ENCODE measurements around the gene MYH11.
"Not testable (repeated sequence)": the region's sequence is repeated elsewhere in the genome, so short reads cannot be mapped to it uniquely, and the experiment has no call there.

MYH11 gene

DNA sequence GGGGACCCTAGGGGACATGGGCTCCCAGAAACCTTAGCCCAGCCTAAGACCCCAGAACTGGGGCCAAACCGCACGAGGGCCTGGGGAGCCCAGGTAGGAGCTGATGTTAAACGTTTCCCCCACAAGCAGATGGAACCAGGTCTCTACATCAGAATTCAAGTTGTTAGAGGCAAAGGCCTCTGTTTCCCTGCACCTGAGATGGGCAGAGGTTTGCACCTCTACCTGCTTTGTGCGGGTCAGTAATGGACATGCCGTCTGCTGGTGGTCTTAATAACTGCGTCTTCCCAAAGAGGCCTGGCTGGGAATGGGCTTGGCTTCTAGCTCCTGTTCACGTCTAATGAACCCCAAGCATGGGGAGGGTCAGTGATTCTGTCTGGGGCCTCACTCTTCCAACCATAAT is 127.7 kb downstream of the MYH11 start:
- no peak overlapping the region for H3K4me3 ChIP-seq (ENCODE audit: low read length)
- H3K4me1 ChIP-seq (ENCODE audit: insufficient read depth, low read length), result no peaks in the 10 kb centered on the region
- H3K36me3 ChIP-seq (ENCODE audit: insufficient read depth, low read length), result peaks cover 9% of the 10 kb centered on the region
- H3K9ac ChIP-seq (ENCODE audit: low read depth, low read length), result no peak overlapping the region
- 94% methylated on average over 7 of the region's 7 CpGs for WGBS
- no peaks in the 10 kb centered on the region for H3K27me3 ChIP-seq (ENCODE audit: insufficient read depth, low read length)
- no peaks in the 10 kb centered on the region for H3K9me3 ChIP-seq (ENCODE audit: insufficient read depth, low read depth, low read length)
- H3K27ac ChIP-seq (ENCODE audit: low read depth, low read length), result no peak overlapping the region

DNA sequence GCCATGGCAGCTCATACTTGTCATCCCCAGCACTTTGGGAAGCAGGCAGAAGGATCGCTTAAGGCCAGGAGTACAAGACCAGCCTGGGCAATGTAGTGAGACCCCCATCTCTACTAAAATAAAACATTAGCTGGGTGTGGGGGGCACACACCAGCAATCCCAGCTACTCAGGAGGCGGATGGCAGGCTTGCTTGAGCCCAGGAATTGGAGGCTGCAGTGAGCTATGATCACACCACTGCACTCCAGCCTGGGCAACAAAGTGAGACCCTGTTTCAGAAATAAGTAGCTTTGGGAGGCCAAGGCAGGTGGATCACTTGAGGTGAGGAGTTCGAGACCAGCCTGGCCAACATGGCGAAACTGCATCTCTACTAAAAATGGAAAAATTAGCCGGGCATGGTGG is 129.1 kb downstream of the MYH11 start:
- not testable (repeated sequence) for H3K4me3 ChIP-seq (ENCODE audit: low read length); H3K9ac ChIP-seq (ENCODE audit: low read depth, low read length); H3K27me3 ChIP-seq (ENCODE audit: insufficient read depth, low read length); H3K9me3 ChIP-seq (ENCODE audit: insufficient read depth, low read depth, low read length); H3K36me3 ChIP-seq (ENCODE audit: insufficient read depth, low read length); H3K4me1 ChIP-seq (ENCODE audit: insufficient read depth, low read length); H3K27ac ChIP-seq (ENCODE audit: low read depth, low read length)
- 95% methylated on average over 5 of the region's 5 CpGs for WGBS

DNA sequence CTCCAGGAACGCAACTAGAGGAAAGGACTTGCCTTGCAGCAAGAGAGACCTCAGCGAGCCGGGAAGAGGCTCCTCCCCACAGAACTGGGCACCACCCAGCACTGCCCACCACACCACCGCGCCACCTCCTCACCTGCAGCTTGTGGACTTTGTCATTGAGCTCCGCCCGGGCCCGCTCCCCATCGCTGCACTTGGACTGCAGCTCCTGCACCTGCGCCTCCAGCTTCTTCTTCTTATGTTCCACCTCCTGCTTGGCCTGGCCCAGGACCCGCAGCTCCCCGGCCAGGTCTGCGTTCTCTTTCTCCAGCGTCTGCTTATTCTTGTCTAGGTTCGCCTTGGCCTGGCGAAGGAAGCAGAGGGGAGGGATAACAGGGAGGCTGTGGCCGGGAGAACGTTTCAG is 130.1 kb downstream of the MYH11 start:
- Histone ChIP-seq H3K9ac (ENCODE audit: low read depth, low read length) (no peak overlapping the region), H3K27me3 (ENCODE audit: insufficient read depth, low read length) (no peaks in the 10 kb centered on the region), H3K4me3 (ENCODE audit: low read length) (no peak overlapping the region), H3K9me3 (ENCODE audit: insufficient read depth, low read depth, low read length) (no peaks in the 10 kb centered on the region), H3K36me3 (ENCODE audit: insufficient read depth, low read length) (peaks cover 9% of the 10 kb centered on the region), H3K4me1 (ENCODE audit: insufficient read depth, low read length) (no peaks in the 10 kb centered on the region), H3K27ac (ENCODE audit: low read depth, low read length) (no peak overlapping the region)
- 93% methylated on average over 18 of the region's 18 CpGs for WGBS

DNA sequence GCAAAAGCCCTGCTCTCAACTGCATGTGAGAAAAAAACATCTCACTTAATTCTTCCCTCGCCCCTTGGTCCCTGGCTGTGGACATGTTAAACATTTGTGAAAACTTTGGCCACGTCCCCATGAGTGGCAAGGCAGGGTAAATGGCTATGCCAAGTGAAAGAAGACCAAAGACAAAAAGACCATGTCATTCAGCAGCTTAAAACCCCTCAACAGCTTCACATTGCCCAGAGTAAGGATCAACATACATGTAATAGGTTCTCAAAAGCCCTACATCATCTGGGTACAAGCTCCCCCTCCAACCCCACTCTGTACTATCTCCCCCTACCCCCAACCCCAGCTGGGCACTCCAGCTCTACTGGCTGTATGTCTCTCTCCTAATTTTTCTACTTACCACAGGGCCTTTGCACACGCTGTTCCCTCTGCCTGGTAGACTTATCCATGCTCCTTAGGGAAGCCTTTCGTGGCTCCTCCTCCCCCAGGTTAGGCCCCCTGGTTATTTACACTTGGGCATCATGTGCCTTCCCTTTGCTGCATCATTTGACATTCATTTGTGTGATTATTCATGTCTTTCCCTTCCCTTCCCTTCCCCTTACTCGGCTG is 131.1 kb downstream of the MYH11 start:
- no peaks in the 10 kb centered on the region for H3K27me3 ChIP-seq (ENCODE audit: insufficient read depth, low read length)
- H3K9me3 ChIP-seq (ENCODE audit: insufficient read depth, low read depth, low read length), result no peaks in the 10 kb centered on the region
- H3K9ac ChIP-seq (ENCODE audit: low read depth, low read length), result no peak overlapping the region
- no peaks in the 10 kb centered on the region for H3K4me1 ChIP-seq (ENCODE audit: insufficient read depth, low read length)
- 90% methylated on average over 5 of the region's 5 CpGs for WGBS
- H3K4me3 ChIP-seq (ENCODE audit: low read length), result no peak overlapping the region
- H3K27ac ChIP-seq (ENCODE audit: low read depth, low read length), result no peak overlapping the region
- H3K36me3 ChIP-seq (ENCODE audit: insufficient read depth, low read length), result peaks cover 9% of the 10 kb centered on the region

DNA sequence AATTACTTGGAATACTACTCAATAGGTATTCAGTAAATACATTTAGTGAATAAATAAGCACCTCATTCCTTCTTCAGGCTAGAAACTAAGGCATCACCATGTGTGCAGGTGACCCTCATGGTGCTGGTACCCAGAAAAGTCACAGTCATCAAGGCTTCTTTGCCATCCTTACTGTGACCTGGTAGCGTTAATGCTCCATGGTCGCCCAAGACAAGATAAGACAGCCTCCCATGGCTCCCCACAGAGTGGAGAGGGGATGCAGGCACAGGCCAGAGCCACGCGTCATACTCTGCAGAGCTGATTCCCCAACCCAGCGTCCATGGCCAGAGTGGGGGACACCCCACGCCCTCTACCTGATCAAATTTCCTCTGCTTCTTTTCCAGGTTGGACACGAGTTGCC is 133.0 kb downstream of the MYH11 start:
- Histone ChIP-seq H3K27ac (ENCODE audit: low read depth, low read length) (no peak overlapping the region), H3K9me3 (ENCODE audit: insufficient read depth, low read depth, low read length) (no peaks in the 10 kb centered on the region), H3K36me3 (ENCODE audit: insufficient read depth, low read length) (peaks cover 9% of the 10 kb centered on the region), H3K9ac (ENCODE audit: low read depth, low read length) (no peak overlapping the region), H3K4me3 (ENCODE audit: low read length) (no peak overlapping the region), H3K4me1 (ENCODE audit: insufficient read depth, low read length) (no peaks in the 10 kb centered on the region), H3K27me3 (ENCODE audit: insufficient read depth, low read length) (no peaks in the 10 kb centered on the region)
- WGBS, result 90% methylated on average over 7 of the region's 7 CpGs

DNA sequence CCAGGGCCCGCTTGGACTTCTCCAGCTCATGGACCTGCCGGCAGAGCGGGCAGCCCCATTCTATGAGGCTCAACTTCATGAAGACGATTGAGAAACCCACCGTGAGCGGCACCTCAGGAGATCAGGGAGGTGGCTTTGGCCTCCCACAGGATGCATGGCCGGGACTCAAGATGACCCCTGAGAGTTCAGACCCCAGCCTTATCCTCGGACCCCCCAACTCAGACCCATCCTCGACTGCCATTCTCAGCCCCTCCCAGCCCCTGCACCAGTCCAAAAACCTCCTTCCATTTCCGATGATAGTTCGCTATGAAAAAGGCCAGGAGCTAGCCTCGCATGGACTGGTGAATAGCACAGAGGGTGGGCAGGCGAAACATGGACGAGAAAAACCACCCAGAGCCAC is 135.8 kb downstream of the MYH11 start:
- Histone ChIP-seq H3K27me3 (ENCODE audit: insufficient read depth, low read length) (no peaks in the 10 kb centered on the region), H3K27ac (ENCODE audit: low read depth, low read length) (no peak overlapping the region), H3K9ac (ENCODE audit: low read depth, low read length) (no peak overlapping the region), H3K9me3 (ENCODE audit: insufficient read depth, low read depth, low read length) (no peaks in the 10 kb centered on the region), H3K4me1 (ENCODE audit: insufficient read depth, low read length) (no peaks in the 10 kb centered on the region), H3K36me3 (ENCODE audit: insufficient read depth, low read length) (peaks cover 9% of the 10 kb centered on the region), H3K4me3 (ENCODE audit: low read length) (no peak overlapping the region)
- WGBS, result 95% methylated on average over 14 of the region's 14 CpGs

DNA sequence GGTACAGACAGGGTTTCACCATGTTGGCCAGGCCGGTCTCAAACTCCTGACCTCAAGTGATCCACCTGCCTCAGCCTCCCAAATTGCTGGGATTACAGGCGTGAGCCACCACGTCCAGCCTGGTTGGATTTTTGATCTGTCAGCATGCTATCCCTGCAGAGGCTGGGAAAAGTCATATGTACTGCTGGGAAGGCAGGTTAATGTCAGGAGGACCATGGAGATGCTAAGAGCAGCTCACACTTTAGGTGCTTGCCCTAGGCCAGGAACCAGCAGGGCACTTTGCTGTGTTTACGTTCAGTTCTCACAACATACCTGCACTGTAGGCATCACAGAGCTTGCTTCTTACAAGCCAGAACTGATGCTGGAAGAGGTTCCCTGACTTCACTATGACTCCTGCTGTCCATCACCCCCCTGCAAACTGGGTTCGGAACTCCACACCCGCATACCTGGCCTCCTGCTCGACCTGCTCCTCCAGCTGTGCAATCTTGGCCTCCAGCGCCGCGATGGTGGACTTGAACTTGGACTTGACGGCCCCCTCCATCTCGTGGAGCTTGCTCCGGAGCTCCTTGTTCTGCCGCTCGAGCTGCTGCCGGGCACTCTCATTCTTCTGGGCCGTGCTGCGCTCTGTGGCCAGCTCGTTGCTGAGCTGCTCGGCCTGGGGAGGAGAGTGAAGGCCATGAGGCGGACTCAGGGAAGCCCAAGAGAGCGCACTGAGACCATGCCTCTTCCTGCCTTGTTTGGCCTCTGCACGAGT is 140.0 kb downstream of the MYH11 start:
- H3K27me3 ChIP-seq (ENCODE audit: insufficient read depth, low read length), result no peaks in the 10 kb centered on the region
- H3K9me3 ChIP-seq (ENCODE audit: insufficient read depth, low read depth, low read length), result no peaks in the 10 kb centered on the region
- 95% methylated on average over 23 of the region's 23 CpGs for WGBS
- H3K36me3 ChIP-seq (ENCODE audit: insufficient read depth, low read length), result no peaks in the 10 kb centered on the region
- H3K4me3 ChIP-seq (ENCODE audit: low read length), result no peak overlapping the region
- H3K4me1 ChIP-seq (ENCODE audit: insufficient read depth, low read length), result no peaks in the 10 kb centered on the region
- H3K27ac ChIP-seq (ENCODE audit: low read depth, low read length), result no peak overlapping the region
- H3K9ac ChIP-seq (ENCODE audit: low read depth, low read length), result no peak overlapping the region

GRCh38 chr16:15715221-15715620 is 141.6 kb downstream of the MYH11 start:
- H3K9ac ChIP-seq (ENCODE audit: low read depth, low read length), result no peak overlapping the region
- H3K27me3 ChIP-seq (ENCODE audit: insufficient read depth, low read length), result no peaks in the 10 kb centered on the region
- 92% methylated on average over 5 of the region's 5 CpGs for WGBS
- no peaks in the 10 kb centered on the region for H3K9me3 ChIP-seq (ENCODE audit: insufficient read depth, low read depth, low read length)
- no peaks in the 10 kb centered on the region for H3K36me3 ChIP-seq (ENCODE audit: insufficient read depth, low read length)
- no peak overlapping the region for H3K27ac ChIP-seq (ENCODE audit: low read depth, low read length)
- H3K4me3 ChIP-seq (ENCODE audit: low read length), result no peak overlapping the region
- no peaks in the 10 kb centered on the region for H3K4me1 ChIP-seq (ENCODE audit: insufficient read depth, low read length)

- Histone ChIP-seq H3K4me1 (ENCODE audit: insufficient read depth, low read length) (no peaks in the 10 kb centered on the region), H3K27ac (ENCODE audit: low read depth, low read length) (no peak overlapping the region), H3K4me3 (ENCODE audit: low read length) (no peak overlapping the region), H3K36me3 (ENCODE audit: insufficient read depth, low read length) (no peaks in the 10 kb centered on the region), H3K27me3 (ENCODE audit: insufficient read depth, low read length) (no peaks in the 10 kb centered on the region), H3K9ac (ENCODE audit: low read depth, low read length) (no peak overlapping the region), H3K9me3 (ENCODE audit: insufficient read depth, low read depth, low read length) (no peaks in the 10 kb centered on the region)
- WGBS, result 91% methylated on average over 29 of the region's 29 CpGs
These were observed 142.2 kb downstream of the MYH11 start for GRCh38 chr16:15714393-15715172.

DNA sequence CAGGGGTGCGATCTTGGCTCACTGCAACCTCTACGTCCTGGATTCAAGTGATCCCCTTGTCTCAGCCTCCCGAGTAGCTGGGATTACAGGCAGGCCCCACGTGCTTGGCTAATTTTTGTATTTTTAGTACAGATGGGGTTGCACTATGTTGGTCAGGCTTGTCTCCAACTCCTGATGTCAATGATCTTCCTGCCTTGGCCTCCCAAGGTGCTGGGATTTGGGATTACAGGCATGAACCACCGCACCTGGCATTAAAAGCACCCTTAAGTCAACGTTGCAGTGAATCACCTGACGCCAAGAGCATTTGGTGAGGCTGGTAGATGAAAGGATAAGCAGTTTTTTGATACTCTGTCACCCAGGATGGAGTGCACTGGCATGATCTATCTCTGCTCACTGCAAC is 147.8 kb downstream of the MYH11 start:
- Histone ChIP-seq H3K27ac (ENCODE audit: low read depth, low read length) (no peak overlapping the region), H3K9ac (ENCODE audit: low read depth, low read length) (no peak overlapping the region), H3K4me3 (ENCODE audit: low read length) (no peak overlapping the region), H3K9me3 (ENCODE audit: insufficient read depth, low read depth, low read length) (no peaks in the 10 kb centered on the region), H3K27me3 (ENCODE audit: insufficient read depth, low read length) (no peaks in the 10 kb centered on the region), H3K36me3 (ENCODE audit: insufficient read depth, low read length) (0 out of 2 replicates have a peak, but pooled peaks cover 3% of the 10 kb centered on the region), H3K4me1 (ENCODE audit: insufficient read depth, low read length) (no peaks in the 10 kb centered on the region)
- 93% methylated on average over 7 of the region's 7 CpGs for WGBS

GRCh38 chr16:15708096-15708495 is 148.7 kb downstream of the MYH11 start:
- H3K27ac ChIP-seq (ENCODE audit: low read depth, low read length), result no peak overlapping the region
- 96% methylated on average over 12 of the region's 12 CpGs for WGBS
- H3K4me1 ChIP-seq (ENCODE audit: insufficient read depth, low read length), result no peaks in the 10 kb centered on the region
- H3K4me3 ChIP-seq (ENCODE audit: low read length), result no peak overlapping the region
- no peaks in the 10 kb centered on the region for H3K9me3 ChIP-seq (ENCODE audit: insufficient read depth, low read depth, low read length)
- 0 out of 2 replicates have a peak, but pooled peaks cover 3% of the 10 kb centered on the region for H3K36me3 ChIP-seq (ENCODE audit: insufficient read depth, low read length)
- no peaks in the 10 kb centered on the region for H3K27me3 ChIP-seq (ENCODE audit: insufficient read depth, low read length)
- H3K9ac ChIP-seq (ENCODE audit: low read depth, low read length), result no peak overlapping the region
